ENCODE results near the gene ZNF853.

DNA sequence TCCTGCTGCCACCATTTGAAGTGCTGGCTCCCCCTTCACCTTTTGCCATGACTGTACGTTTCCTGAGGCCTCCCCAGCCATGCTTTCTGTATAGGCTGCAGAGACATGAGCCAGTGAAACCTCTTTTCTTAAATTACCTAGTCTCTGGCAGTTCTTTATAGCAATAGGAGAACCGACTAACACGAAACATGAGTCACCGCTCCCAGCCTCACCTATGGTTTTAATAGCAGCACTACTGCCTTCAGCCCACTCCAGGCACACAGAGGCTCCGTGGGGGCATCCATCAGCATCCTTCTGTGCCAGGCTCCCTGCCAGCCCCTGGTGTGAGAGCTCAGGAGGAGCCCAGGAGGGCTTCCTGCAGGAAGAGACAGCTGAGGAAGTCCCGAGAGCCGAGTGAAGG lies 16.2 kb downstream of the ZNF853 start:
- no peak for TF ChIP-seq CTCF (IDR thresholded peaks at IDR 0.05)
- no peak for TF ChIP-seq POLR2A (IDR thresholded peaks at IDR 0.05)
